ENCODE data around the gene L3MBTL4.

Gene L3MBTL4

DNA sequence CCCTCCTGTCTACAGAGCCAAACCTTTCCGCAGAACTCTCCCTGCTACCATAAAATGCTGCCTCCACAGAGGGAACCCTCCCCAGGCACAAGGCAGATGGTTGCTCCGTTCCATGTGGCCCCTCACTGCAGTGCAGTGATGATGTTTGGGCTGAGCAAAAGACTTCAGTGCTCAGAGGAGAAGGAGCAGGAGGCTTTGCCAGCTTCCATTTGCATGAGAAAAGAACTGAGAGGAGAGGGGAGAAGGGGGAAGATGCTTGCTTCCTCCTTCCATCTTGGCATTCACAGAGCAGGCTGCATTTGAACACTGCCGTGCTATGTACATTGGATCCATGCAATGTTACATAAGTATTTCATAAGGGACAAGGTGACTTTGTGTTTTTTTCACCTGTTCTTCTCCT, 472.8 kb downstream of the L3MBTL4 start:
- no peak overlapping the region for H3K4me3 ChIP-seq (ENCODE audit: low read depth, low read length)
- TF ChIP-seq, protein P1, sequence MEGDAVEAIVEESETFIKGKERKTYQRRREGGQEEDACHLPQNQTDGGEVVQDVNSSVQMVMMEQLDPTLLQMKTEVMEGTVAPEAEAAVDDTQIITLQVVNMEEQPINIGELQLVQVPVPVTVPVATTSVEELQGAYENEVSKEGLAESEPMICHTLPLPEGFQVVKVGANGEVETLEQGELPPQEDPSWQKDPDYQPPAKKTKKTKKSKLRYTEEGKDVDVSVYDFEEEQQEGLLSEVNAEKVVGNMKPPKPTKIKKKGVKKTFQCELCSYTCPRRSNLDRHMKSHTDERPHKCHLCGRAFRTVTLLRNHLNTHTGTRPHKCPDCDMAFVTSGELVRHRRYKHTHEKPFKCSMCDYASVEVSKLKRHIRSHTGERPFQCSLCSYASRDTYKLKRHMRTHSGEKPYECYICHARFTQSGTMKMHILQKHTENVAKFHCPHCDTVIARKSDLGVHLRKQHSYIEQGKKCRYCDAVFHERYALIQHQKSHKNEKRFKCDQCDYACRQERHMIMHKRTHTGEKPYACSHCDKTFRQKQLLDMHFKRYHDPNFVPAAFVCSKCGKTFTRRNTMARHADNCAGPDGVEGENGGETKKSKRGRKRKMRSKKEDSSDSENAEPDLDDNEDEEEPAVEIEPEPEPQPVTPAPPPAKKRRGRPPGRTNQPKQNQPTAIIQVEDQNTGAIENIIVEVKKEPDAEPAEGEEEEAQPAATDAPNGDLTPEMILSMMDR (IDR thresholded peaks at IDR 0.05; ENCODE audit: control insufficient read depth, extremely low read depth, insufficient read depth): no peak
- no peak for DNase-seq (ENCODE audit: low read depth)

DNA sequence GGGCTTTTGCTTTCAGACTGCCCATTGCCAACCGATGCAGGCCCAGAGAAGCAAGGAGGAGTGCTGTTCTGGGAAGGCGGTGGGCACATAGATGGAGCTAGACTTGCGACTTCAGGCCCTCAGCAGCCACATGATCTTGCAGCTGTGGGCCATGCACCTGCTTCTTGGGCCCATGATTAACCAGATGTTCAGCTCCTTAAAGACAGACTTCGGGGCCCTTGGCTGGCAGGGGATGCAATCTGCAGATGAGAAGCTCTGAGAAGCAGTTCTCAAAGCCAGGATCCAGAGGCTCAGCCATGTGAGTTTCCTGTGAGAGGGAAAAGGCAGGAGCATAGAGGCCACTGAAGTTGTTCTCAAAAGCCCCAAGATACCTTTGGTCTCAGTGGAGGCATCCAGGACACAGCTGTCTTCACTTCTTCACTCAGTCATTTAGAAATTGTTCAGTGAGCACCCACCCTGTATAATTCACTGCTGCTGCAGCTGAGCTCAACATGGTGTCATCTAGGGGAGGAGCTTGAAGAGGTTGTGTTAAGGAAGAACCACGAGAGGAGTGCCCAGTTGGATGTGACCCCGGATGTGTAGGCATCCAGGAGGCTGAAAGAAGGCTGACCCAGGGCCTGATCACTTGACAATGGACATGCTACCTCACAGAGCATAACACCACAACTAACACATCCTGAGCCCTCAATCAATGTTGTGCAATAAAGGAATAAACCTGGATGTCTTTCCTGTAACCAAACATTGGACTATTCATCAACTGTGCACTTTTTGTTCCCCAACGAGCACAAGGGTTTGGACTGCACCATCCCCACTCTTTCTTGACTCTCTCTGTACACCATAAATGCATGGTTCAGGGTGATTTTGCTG, 474.7 kb downstream of the L3MBTL4 start:
- DNase-seq (ENCODE audit: low read depth): no peak
- H3K4me3 ChIP-seq (ENCODE audit: low read depth, low read length): no peak overlapping the region
- TF ChIP-seq, protein P1 (IDR thresholded peaks at IDR 0.05; ENCODE audit: control insufficient read depth, extremely low read depth, insufficient read depth): no peak

DNA sequence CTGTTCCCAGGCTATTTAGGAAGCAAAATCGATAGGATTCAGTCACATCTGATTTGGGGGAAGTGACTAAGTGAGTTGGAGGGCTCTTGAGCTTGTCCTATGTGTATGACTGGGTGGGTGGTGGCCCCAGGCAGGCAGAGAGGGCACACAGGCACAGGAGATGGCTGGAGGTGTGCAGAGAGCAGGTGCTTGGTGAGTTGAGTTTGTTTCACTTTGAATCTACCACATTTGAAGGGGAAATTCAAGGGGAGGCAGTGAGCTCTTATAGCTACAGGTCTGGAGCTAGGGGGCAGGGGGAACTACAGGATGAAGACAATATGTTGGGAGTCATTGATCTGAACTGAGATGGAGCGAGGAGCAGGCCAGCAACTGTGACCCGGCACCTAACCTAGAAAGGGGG, 476.9 kb downstream of the L3MBTL4 start:
- TF ChIP-seq, protein P1 (IDR thresholded peaks at IDR 0.05; ENCODE audit: control insufficient read depth, extremely low read depth, insufficient read depth): no peak

DNA sequence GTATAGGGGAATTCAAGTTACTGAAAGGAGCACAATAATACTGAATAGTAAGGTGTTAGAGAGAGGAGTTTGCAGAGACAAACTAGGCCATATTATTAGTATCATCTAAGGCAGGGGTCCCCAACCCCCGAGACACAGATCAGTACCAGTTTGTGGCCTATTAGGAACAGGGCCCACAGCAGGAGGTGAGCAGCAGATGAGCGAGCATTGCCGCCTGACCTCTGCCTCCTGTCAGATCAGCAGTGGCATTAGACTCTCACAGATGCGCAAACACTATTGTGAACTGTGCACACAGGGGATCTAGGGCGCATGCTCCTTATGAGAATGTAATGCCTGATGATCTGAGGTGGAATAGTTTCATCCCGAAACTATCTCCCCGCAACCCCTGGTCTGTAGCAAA, 477.6 kb downstream of the L3MBTL4 start:
- no peak for DNase-seq (ENCODE audit: low read depth)
- no peak overlapping the region for H3K4me3 ChIP-seq (ENCODE audit: low read depth, low read length)
- TF ChIP-seq, protein P1 (IDR thresholded peaks at IDR 0.05; ENCODE audit: control insufficient read depth, extremely low read depth, insufficient read depth): no peak

More for the DNA sequence above, 476.9 kb downstream of the L3MBTL4 start:
- DNase-seq (ENCODE audit: low read depth): no peak
- H3K4me3 ChIP-seq (ENCODE audit: low read depth, low read length): no peak overlapping the region

DNA sequence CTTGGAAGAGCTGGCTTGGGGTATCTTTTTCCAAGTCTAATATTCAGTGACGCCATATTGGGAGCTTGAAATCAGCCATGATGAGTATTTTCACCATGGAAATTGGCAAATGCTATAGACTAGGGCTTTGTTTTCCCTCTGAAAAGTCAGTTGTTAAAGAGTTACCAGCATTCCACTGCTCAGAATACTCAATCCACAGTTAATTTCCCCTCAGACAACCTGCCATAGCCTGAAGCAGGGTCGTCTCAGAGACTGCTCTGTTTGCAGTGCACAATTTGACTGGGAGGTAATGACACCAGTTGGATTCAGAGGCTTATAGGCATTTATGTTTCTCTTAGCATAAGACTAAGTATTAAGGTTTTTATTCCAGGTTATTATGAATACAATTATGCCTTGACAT, 483.9 kb downstream of the L3MBTL4 start:
- TF ChIP-seq, protein P1 (IDR thresholded peaks at IDR 0.05; ENCODE audit: control insufficient read depth, extremely low read depth, insufficient read depth): no peak
- H3K4me3 ChIP-seq (ENCODE audit: low read depth, low read length): no peak overlapping the region
- DNase-seq (ENCODE audit: low read depth): no peak

DNA sequence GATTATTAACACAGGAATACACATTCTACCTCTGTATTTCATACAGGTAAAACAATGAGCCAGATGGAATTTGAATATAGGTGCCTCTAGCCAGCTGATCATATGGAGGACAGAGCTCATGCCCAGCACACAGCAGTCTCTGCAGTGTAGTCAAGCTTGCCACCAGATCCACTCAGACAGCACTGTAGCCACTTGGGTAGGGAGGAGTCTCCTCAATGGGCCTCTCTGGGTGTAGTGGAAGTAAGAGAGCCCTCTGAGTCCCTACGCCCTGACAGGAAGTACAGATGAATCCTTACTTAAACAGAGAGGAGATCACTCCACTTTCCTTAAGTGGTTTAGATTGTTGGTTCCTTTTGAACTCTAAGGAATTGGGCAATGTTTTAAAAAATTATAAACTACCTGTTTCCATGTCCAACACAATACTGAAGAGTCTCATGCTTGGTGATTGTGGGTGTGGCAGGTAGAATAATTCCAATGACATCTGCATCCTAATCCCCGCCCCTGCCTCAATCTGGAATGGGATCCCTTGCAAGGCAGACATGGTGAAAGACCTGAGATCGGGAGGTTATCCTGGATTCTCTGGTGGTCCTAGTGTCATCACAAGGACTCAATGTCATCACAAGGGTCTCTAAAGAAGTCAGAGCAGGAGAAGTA, 496.4 kb downstream of the L3MBTL4 start:
- H3K4me3 ChIP-seq (ENCODE audit: low read depth, low read length): no peak overlapping the region
- no peak for DNase-seq (ENCODE audit: low read depth)
- TF ChIP-seq, protein P1 (IDR thresholded peaks at IDR 0.05; ENCODE audit: control insufficient read depth, extremely low read depth, insufficient read depth): no peak
